NCI-H1694 treated with DMSO at 0.1 percent for 48 hours (cell line): ENCODE measurements around the gene SENP3.
A peak's percentile ranks its signal among the peaks of the same experiment; 100 is the strongest.

Experiments
- DNase-seq: peaks from one replicate; lab custom pipeline; 2025; lab: John Stamatoyannopoulos, UW

SENP3 gene

GRCh38 chr17:7561589-7562207, at the start of gene SENP3:
Gene SENP3, plus strand, starts transcription at chr17:7561919. Its CDS starts 1,158 bp downstream, at chr17:7563077.
- peak; percentile 70 for DNase-seq

GRCh38 chr17:7512105-7512504, 49.6 kb upstream of the SENP3 start:
- no peak for DNase-seq

GRCh38 chr17:7512824-7513540, 48.7 kb upstream of the SENP3 start:
- DNase-seq, result no peak

- DNase-seq, result no peak
These were observed 47.8 kb upstream of the SENP3 start for GRCh38 chr17:7513850-7514419.

- DNase-seq, result no peak
These were observed 45.7 kb upstream of the SENP3 start for GRCh38 chr17:7515911-7516610.

- DNase-seq, result peak; percentile 3
These were observed 38.7 kb upstream of the SENP3 start for GRCh38 chr17:7523033-7523432.

GRCh38 chr17:7528842-7529241, 32.9 kb upstream of the SENP3 start:
- DNase-seq, result no peak

- no peak for DNase-seq
These were observed 31.5 kb upstream of the SENP3 start for GRCh38 chr17:7530023-7530900.

GRCh38 chr17:7538050-7538449, 23.7 kb upstream of the SENP3 start:
- DNase-seq, result no peak

GRCh38 chr17:7538891-7539545, 22.7 kb upstream of the SENP3 start:
- no peak for DNase-seq

- no peak for DNase-seq
These were observed 20.6 kb upstream of the SENP3 start for GRCh38 chr17:7541074-7541621.

GRCh38 chr17:7544911-7545310, 16.8 kb upstream of the SENP3 start:
- DNase-seq, result no peak

GRCh38 chr17:7548585-7549400, 12.9 kb upstream of the SENP3 start, which contains the start of gene TNFSF12:
Gene TNFSF12, plus strand, starts transcription at chr17:7549058. Its CDS starts 96 bp downstream, at chr17:7549154.
- DNase-seq, result no peak

- DNase-seq, result no peak
These were observed 12.2 kb upstream of the SENP3 start for GRCh38 chr17:7549401-7550055.

- no peak for DNase-seq
These were observed 11.4 kb upstream of the SENP3 start for GRCh38 chr17:7550344-7550743.

- no peak for DNase-seq
These were observed 10.3 kb upstream of the SENP3 start for GRCh38 chr17:7551396-7551795.

- no peak for DNase-seq
These were observed 9.1 kb upstream of the SENP3 start for GRCh38 chr17:7552621-7553051.

GRCh38 chr17:7553356-7553755, 8.4 kb upstream of the SENP3 start:
- DNase-seq, result no peak

GRCh38 chr17:7555320-7555948, 6.3 kb upstream of the SENP3 start:
- no peak for DNase-seq
